LNCAP (cell line): ENCODE data around the gene TLCD5.

ENCODE experiments used
- CTCF ChIP-seq: fragments of 450-650 bp; IDR thresholded peaks from 2 replicates; pipeline ENCODE4 v1.5.1; 2017; ENCODE audit warnings: mild to moderate bottlenecking

TLCD5 gene

GRCh38 chr11:120339394-120339890, 14.3 kb downstream of the TLCD5 start:
- TF ChIP-seq CTCF: no peak

DNA sequence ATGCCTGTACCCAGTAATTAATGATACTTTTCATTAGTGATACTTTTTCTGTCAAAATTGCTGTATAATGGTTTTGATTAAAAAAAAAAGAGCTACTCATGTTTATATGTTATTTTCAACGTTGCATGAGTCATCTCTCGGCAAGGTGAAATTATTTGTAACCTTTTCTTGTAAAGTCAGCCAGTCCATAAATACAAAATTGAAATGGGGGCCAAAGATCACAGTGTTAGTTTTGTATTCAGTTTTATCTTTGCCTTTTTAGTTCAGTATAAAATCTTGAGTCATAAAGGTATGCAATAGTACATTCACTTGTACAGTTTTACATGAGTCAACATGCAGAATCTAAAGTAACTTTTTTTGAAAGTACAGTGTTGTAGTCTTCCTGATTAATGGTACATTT, 15.4 kb downstream of the TLCD5 start:
- no peak for TF ChIP-seq CTCF

DNA sequence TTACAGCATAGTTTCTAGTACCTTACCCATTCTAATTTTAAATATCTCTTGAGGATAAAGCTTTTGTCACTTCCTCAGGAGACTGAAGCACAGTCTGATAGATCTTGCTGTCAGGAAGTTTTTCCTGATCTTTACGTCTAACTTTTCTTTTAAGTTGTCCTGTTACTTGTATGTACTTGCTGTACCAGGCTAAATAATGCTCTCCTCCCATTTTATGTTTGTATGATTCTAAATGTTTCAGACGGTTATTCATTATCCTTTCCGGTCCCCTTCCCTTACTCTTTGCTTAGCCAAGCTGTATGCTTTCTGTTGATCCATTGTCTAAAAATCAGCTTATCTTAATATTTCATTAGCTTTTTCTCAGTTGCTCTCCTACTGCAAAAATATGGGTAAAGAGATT, 17.1 kb downstream of the TLCD5 start:
- no peak for TF ChIP-seq CTCF

GRCh38 chr11:120342678-120343077, 17.6 kb downstream of the TLCD5 start:
- TF ChIP-seq CTCF: no peak

DNA sequence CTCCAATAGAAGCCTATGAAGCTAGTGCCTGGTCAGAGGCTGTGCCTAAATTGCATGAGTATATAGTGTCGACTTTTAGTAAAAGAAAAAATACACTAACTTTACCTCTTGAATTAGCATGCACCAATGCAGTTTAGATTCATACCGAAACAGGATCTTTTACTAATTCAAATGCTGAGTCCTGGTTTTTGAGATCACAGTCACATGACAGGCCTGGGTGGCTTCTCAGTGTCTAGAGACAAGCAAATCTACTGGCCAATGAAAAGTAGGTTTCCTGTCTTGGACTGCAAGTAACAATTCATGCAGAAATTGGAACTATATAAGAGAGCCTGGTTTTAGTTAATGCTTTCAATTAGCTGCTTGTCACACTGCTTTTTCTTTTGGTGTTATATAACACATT, 18.3 kb downstream of the TLCD5 start:
- TF ChIP-seq CTCF: no peak

- TF ChIP-seq CTCF: no peak
Observed at GRCh38 chr11:120344302-120345004, 19.4 kb downstream of the TLCD5 start.

- TF ChIP-seq CTCF: no peak
Observed at GRCh38 chr11:120346233-120346632, 21.1 kb downstream of the TLCD5 start.

DNA sequence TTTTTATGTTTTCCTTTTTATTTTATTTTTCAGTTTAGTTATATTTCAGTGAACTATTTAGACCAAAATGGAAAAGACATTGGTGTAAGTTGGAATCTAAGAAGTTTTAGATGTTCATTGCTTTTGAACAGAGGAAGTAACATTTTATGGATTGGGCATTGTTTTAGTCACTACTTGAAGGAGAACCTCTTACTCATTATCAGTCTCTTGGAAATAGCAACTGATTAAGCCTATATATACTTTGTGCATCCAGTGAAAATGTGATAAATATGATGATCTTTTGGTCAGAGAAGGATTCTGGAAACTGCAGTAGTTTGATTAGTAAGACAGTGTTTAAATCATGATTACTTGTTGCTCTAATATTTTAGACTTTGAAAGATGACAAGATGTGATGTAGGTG, 25.5 kb downstream of the TLCD5 start:
- no peak for TF ChIP-seq CTCF
